ENCODE data around the gene BCL2L14.

DNA sequence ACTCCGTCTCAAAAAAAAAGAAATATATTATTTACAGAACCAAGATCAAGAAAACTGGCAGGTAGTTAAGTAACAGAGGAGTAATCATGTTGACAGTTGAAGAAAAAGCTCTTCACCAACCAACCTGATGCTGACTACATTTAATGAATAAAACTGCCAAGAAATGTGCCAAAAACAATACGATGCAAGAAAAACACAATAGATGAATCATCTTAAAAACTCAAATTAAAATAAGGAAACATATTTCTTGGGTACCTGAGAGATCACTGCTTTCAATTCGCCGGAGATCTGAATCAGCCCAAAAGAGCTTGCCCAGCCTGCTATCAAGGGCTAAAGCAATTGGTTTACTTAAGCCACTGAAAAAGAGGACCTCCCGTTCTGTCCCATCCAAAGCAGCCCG, 76.4 kb downstream of the BCL2L14 start:
- no peak for TF ChIP-seq ZNF274 (IDR thresholded peaks at IDR 0.05; ENCODE audit: low read depth, low read length)
- no peak for TF ChIP-seq YY1 (IDR thresholded peaks at IDR 0.05; ENCODE audit: insufficient read depth, insufficient read length)
